SK-N-SH (cell line): ENCODE measurements around the gene UTP3. TPM values are rescaled to one million over a fixed set of nuclear protein-coding genes. Genes with fewer than 3 reads are reported as not detected.
"Not testable (repeated sequence)": the region's sequence is repeated elsewhere in the genome, so short reads cannot be mapped to it uniquely, and the experiment has no call there.

Source experiments
- CTCF ChIA-PET: fragments of 300-600, 350-600 bp; formaldehyde crosslinking; extraction: SDS; loops from one replicate; lab custom pipeline; 2021; lab: Yijun Ruan, JAX
- POLR2A ChIA-PET: fragments of 350-600 bp; sonication (Branson Sonifier 250); formaldehyde crosslinking; extraction: SDS; loops from one replicate; lab custom pipeline; 2020; ENCODE audit warnings: antibody characterized with exemption, inconsistent platforms; lab: Yijun Ruan, JAX
- DNase-seq: peaks from one replicate; pipeline ENCODE4 v3.0.0; 2012
- H2AFZ ChIP-seq: fragments of 200-600 bp; sonication (generic); 2 replicates; pipeline ENCODE4 v1.8.1; 2016; ENCODE audit warnings: antibody characterized with exemption, mild to moderate bottlenecking, low read depth
- H3F3A ChIP-seq: fragments of 200-600 bp; sonication (generic); replicated peaks from 2 replicates; pipeline ENCODE3; 2016; ENCODE audit warnings: antibody characterized with exemption, mild to moderate bottlenecking; ENCODE audit not compliant: insufficient read depth
- H3K27ac ChIP-seq, 2 experiments: fragments of 200-500 bp in 1 of 2; fragments of 200-600 bp in 1 of 2; sonication (Bioruptor generic) in 1 of 2; sonication (generic), shearing (Covaris generic) in 1 of 2; 2 replicates each; pipeline versions ENCODE4 v1.5.1 to v1.6.1; 2014 to 2016; ENCODE audit warnings: low read depth in 2 of 2, inconsistent platforms in 1 of 2, low read length in 1 of 2, mild to moderate bottlenecking in 1 of 2, mixed read lengths in 1 of 2
- H3K27me3 ChIP-seq: fragments of 200-600 bp; sonication (generic), shearing (Covaris generic); 2 replicates; pipeline ENCODE4 v1.6.1; 2016; ENCODE audit warnings: mixed run types; ENCODE audit not compliant: insufficient read depth
- H3K36me3 ChIP-seq, 2 experiments: fragments of 200-500 bp in 1 of 2; fragments of 200-600 bp in 1 of 2; sonication (Bioruptor generic) in 1 of 2; sonication (generic) in 1 of 2; replicated peaks in 1 of 2; 2 replicates each; pipeline versions ENCODE3 to v1.5.1; 2014 to 2016; ENCODE audit warnings: low read length in 1 of 2, mild to moderate bottlenecking in 1 of 2; ENCODE audit not compliant: insufficient read depth in 2 of 2, control insufficient read depth in 1 of 2
- H3K4me1 ChIP-seq, 2 experiments: fragments of 200-500 bp in 1 of 2; fragments of 200-600 bp in 1 of 2; sonication (Bioruptor generic) in 1 of 2; sonication (generic), shearing (Covaris generic) in 1 of 2; 2 replicates each; pipeline versions ENCODE4 v1.5.1 to v1.6.1; 2014 to 2016; ENCODE audit warnings: low read depth in 1 of 2, low read length in 1 of 2, mixed run types in 1 of 2; ENCODE audit not compliant: insufficient read depth in 2 of 2, control insufficient read depth in 1 of 2
- H3K4me2 ChIP-seq: fragments of 200-600 bp; sonication (generic), shearing (Covaris generic); 2 replicates; pipeline ENCODE4 v1.6.1; 2017; ENCODE audit warnings: mixed run types
- H3K4me3 ChIP-seq, 2 experiments: fragments of 200-500 bp in 1 of 2; fragments of 200-600 bp in 1 of 2; sonication (Bioruptor generic) in 1 of 2; sonication (generic), shearing (Covaris generic) in 1 of 2; 2 replicates each; pipeline versions ENCODE4 v1.5.1 to v1.8.1; 2014 to 2016; ENCODE audit warnings: low read depth in 2 of 2, inconsistent platforms in 1 of 2, low read length in 1 of 2, mild to moderate bottlenecking in 1 of 2, mixed read lengths in 1 of 2, moderate library complexity in 1 of 2
- H3K79me2 ChIP-seq: fragments of 200-600 bp; sonication (generic); 2 replicates; pipeline ENCODE4 v1.8.1; 2017; ENCODE audit warnings: mild to moderate bottlenecking; ENCODE audit not compliant: insufficient read depth
- H3K9ac ChIP-seq: fragments of 200-600 bp; sonication (generic); 2 replicates; pipeline ENCODE4 v1.6.1; 2017; ENCODE audit warnings: mixed run types
- H3K9me2 ChIP-seq: fragments of 200-600 bp; sonication (generic); 2 replicates; pipeline ENCODE4 v1.6.1; 2017; ENCODE audit warnings: mixed run types
- H3K9me3 ChIP-seq: fragments of 200-600 bp; sonication (generic); 2 replicates; pipeline ENCODE4 v1.6.1; 2017; ENCODE audit warnings: mixed run types, mild to moderate bottlenecking, moderate library complexity
- H4K20me1 ChIP-seq: fragments of 200-600 bp; sonication (generic); 2 replicates; pipeline ENCODE4 v1.6.1; 2017; ENCODE audit warnings: mild to moderate bottlenecking, mixed run types; ENCODE audit not compliant: insufficient read depth
- EP300 ChIP-seq, 2 experiments: IDR thresholded peaks; 2 replicates each; pipeline versions ENCODE4 v1.4.0 to v1.6.1; 2012; ENCODE audit warnings: borderline replicate concordance in 1 of 2, low read depth in 1 of 2, low read length in 1 of 2
- FOXJ3 ChIP-seq: sonication (generic); formaldehyde crosslinking; IDR thresholded peaks from 2 replicates; pipeline ENCODE4 v1.5.1; 2020; ENCODE audit warnings: mild to moderate bottlenecking, missing genetic modification reagents
- GATA2 ChIP-seq: sonication (generic); formaldehyde crosslinking; IDR thresholded peaks from 2 replicates; pipeline ENCODE4 v1.5.0; 2020; ENCODE audit warnings: mild to moderate bottlenecking, missing genetic modification reagents
- NRF1 ChIP-seq: IDR thresholded peaks from 2 replicates; pipeline ENCODE4 v1.6.1; 2012; ENCODE audit warnings: low read depth, mild to moderate bottlenecking, low read length
- RXRA ChIP-seq: IDR thresholded peaks from 2 replicates; pipeline ENCODE4 v1.4.0; 2012; ENCODE audit warnings: low read depth, mild to moderate bottlenecking, borderline replicate concordance
- SMC3 ChIP-seq: IDR thresholded peaks from 2 replicates; pipeline ENCODE4 v1.6.1; 2012; ENCODE audit warnings: low read depth, low read length, improper control_type of control experiment
- TAF1 ChIP-seq: IDR thresholded peaks from 2 replicates; pipeline ENCODE4 v1.6.1; 2012; ENCODE audit warnings: low read depth, mild to moderate bottlenecking, low read length, moderate library complexity, borderline replicate concordance
- TEAD4 ChIP-seq: IDR thresholded peaks from 2 replicates; pipeline ENCODE4 v1.4.0; 2012; ENCODE audit warnings: mild to moderate bottlenecking, borderline replicate concordance; ENCODE audit not compliant: insufficient read depth
- YY1 ChIP-seq: IDR thresholded peaks from 2 replicates; pipeline ENCODE4 v1.4.0; 2012; ENCODE audit warnings: low read depth, mild to moderate bottlenecking
- WGBS: methylation state at CpG from one replicate; pipeline ENCODE4 v1.1.6; 2017; ENCODE audit warnings: low lambda C conversion rate; 5-methylcytosine and 5-hydroxymethylcytosine counted together
- polyA plus RNA-seq, 3 experiments: library from polyadenylated mRNA; depleted of rRNA; stranded (reverse); fragments of >200 nt; gene quantifications; 2 replicates each; pipeline ENCODE4 v1.2.3, GENCODE V29; 2012
- TF ChIP-seq, protein P1 (sequence below): fragments of 200-600 bp; sonication (generic); IDR thresholded peaks from 2 replicates; pipeline ENCODE4 v1.6.1; 2017; ENCODE audit warnings: antibody characterized with exemption, mild to moderate bottlenecking, moderate library complexity
- TF ChIP-seq, protein P2 (sequence below): IDR thresholded peaks from 2 replicates; pipeline ENCODE4 v1.6.1; 2012; ENCODE audit warnings: mild to moderate bottlenecking, low read depth, low read length, moderate library complexity

UTP3 gene
- polyA plus RNA-seq, 1 of the 3 experiments (the other 2 are of a cell fraction): 36.9 TPM

DNA sequence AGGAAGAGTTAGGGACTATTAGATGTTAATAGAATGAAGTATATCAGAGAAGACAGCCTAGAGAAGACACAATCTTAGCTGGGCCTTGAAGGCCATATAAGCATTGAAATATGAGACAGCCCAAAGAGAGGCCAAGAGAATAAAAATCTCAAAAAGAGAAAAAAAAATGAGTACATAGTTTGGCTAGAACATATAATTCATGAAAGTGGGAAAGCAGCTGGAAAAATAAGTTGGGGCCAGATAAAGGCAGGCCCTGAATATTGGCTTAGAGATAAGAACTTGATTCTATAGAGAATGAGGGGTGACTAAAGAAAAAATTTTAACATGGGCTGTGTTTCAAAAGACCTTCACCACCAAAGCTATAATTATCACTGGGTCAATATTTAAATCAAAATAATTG is 7.4 kb upstream of the UTP3 start:
- no peak for DNase-seq
- Histone ChIP-seq H3K79me2 (no peaks in the 10 kb centered on the region), H3K4me3 (no peak overlapping the region), H2AFZ (no peak overlapping the region), H3K4me1 (no peaks in the 10 kb centered on the region), H3K27me3 (no peaks in the 10 kb centered on the region; the same call in 1 of the 2 replicates), H3K36me3 (no peaks in the 10 kb centered on the region), H3K27ac (no peak overlapping the region), H3K9me3 (no peaks in the 10 kb centered on the region), H3F3A (no peaks in the 10 kb centered on the region), H3K9ac (no peak overlapping the region), H3K9me2 (no peaks in the 10 kb centered on the region), H3K4me2 (no peak overlapping the region), H4K20me1 (no peaks in the 10 kb centered on the region)
- CTCF ChIA-PET: interaction anchor here (1.5 kb wide), 1 partner anchor 29 kb away, joined by 4 read pairs; no protein-coding TSS in a partner anchor
- TF ChIP-seq GATA2 (no peak), SMC3 (no peak), TAF1 (no peak), RXRA (no peak), YY1 (no peak), TEAD4 (no peak)
- POLR2A ChIA-PET: no interaction called here

DNA sequence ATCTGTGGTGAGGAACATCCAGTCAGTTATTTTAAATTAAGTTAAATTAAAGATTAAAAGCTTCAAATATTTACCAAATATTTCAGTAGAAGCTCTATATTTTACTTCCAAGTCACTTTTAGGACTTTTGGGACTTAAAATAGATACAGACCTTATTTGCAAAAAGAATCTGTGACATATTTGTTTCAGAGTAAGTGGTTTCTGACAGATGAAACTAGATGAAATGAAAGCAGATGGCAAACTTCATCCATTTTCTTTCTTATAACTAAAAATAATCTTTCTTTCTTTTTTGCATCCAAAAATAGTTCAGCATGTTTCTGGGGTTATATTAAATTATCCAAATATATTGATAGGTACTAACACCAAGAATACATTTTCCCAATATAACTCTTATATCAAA is 6.6 kb upstream of the UTP3 start:
- Histone ChIP-seq H3K9ac (no peak overlapping the region), H3K4me1 (no peaks in the 10 kb centered on the region), H3K9me3 (no peaks in the 10 kb centered on the region), H3K4me3 (no peak overlapping the region), H2AFZ (no peak overlapping the region), H3F3A (peaks cover 4% of the 10 kb centered on the region), H3K4me2 (no peak overlapping the region), H3K79me2 (no peaks in the 10 kb centered on the region), H4K20me1 (no peaks in the 10 kb centered on the region), H3K27me3 (no peaks in the 10 kb centered on the region; the same call in 1 of the 2 replicates), H3K9me2 (no peaks in the 10 kb centered on the region), H3K36me3 (no peaks in the 10 kb centered on the region), H3K27ac (no peak overlapping the region)
- CTCF ChIA-PET: no interaction called here
- no peak for DNase-seq
- POLR2A ChIA-PET: no interaction called here
- TF ChIP-seq, protein P1, sequence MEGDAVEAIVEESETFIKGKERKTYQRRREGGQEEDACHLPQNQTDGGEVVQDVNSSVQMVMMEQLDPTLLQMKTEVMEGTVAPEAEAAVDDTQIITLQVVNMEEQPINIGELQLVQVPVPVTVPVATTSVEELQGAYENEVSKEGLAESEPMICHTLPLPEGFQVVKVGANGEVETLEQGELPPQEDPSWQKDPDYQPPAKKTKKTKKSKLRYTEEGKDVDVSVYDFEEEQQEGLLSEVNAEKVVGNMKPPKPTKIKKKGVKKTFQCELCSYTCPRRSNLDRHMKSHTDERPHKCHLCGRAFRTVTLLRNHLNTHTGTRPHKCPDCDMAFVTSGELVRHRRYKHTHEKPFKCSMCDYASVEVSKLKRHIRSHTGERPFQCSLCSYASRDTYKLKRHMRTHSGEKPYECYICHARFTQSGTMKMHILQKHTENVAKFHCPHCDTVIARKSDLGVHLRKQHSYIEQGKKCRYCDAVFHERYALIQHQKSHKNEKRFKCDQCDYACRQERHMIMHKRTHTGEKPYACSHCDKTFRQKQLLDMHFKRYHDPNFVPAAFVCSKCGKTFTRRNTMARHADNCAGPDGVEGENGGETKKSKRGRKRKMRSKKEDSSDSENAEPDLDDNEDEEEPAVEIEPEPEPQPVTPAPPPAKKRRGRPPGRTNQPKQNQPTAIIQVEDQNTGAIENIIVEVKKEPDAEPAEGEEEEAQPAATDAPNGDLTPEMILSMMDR: no peak
- TF ChIP-seq RXRA (no peak), EP300 (IDR thresholded peaks at IDR 0.05; ENCODE audit: borderline replicate concordance in 1 of 2, low read depth in 1 of 2, low read length in 1 of 2) (no peak), NRF1 (no peak), GATA2 (no peak), FOXJ3 (CRISPR knock-in tag) (no peak), SMC3 (no peak)
- TF ChIP-seq, protein P2, sequence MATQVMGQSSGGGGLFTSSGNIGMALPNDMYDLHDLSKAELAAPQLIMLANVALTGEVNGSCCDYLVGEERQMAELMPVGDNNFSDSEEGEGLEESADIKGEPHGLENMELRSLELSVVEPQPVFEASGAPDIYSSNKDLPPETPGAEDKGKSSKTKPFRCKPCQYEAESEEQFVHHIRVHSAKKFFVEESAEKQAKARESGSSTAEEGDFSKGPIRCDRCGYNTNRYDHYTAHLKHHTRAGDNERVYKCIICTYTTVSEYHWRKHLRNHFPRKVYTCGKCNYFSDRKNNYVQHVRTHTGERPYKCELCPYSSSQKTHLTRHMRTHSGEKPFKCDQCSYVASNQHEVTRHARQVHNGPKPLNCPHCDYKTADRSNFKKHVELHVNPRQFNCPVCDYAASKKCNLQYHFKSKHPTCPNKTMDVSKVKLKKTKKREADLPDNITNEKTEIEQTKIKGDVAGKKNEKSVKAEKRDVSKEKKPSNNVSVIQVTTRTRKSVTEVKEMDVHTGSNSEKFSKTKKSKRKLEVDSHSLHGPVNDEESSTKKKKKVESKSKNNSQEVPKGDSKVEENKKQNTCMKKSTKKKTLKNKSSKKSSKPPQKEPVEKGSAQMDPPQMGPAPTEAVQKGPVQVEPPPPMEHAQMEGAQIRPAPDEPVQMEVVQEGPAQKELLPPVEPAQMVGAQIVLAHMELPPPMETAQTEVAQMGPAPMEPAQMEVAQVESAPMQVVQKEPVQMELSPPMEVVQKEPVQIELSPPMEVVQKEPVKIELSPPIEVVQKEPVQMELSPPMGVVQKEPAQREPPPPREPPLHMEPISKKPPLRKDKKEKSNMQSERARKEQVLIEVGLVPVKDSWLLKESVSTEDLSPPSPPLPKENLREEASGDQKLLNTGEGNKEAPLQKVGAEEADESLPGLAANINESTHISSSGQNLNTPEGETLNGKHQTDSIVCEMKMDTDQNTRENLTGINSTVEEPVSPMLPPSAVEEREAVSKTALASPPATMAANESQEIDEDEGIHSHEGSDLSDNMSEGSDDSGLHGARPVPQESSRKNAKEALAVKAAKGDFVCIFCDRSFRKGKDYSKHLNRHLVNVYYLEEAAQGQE: no peak

DNA sequence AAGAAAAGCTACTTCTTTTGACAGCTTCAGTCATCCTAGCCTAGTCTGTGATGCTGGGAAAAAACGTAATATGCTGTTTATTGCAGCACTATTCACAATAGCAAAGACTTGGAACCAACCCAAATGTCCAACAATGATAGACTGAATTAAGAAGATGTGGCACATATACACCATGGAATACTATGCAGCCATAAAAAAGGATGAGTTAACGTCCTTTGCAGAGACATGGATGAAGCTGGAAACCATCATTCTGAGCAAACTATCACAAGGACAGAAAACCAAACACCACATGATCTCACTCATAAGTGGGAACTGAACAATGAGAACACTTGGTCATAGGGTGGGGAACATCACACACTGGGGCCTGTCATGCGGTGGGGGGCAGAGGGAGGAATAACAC is 6.2 kb upstream of the UTP3 start:
- H3K9ac ChIP-seq, DNase-seq, H3K9me2 ChIP-seq, H2AFZ ChIP-seq, H3K9me3 ChIP-seq, H3K4me2 ChIP-seq, H3K27me3 ChIP-seq, H3K79me2 ChIP-seq, CTCF ChIA-PET, H3K4me1 ChIP-seq, POLR2A ChIA-PET, H4K20me1 ChIP-seq, H3K27ac ChIP-seq, H3F3A ChIP-seq, H3K36me3 ChIP-seq, H3K4me3 ChIP-seq: not testable (repeated sequence)
- 35% methylated on average over 3 of the region's 3 CpGs for WGBS
